Measurements from ENCODE around the gene BCAS3.

BCAS3 gene

DNA sequence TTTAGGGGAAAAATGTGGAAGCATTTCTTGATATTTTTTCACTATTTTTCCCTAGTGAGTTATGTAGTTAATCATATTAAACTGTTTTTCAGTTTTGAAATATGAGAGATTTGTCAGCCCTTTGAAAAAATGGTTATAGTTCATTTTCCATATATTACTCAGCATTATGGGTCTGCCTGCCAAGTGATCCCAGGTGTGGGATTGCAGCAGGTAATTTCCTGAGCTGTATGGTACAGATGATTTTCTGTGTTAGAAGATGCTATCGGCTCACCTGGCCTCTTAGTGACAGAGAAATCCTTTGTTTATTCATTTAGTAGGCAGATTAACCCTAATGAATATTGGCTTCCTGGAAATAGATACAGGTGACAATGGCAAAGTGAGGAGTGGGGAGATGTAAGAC is 446.9 kb downstream of the BCAS3 start:
- TF ChIP-seq, protein P1, sequence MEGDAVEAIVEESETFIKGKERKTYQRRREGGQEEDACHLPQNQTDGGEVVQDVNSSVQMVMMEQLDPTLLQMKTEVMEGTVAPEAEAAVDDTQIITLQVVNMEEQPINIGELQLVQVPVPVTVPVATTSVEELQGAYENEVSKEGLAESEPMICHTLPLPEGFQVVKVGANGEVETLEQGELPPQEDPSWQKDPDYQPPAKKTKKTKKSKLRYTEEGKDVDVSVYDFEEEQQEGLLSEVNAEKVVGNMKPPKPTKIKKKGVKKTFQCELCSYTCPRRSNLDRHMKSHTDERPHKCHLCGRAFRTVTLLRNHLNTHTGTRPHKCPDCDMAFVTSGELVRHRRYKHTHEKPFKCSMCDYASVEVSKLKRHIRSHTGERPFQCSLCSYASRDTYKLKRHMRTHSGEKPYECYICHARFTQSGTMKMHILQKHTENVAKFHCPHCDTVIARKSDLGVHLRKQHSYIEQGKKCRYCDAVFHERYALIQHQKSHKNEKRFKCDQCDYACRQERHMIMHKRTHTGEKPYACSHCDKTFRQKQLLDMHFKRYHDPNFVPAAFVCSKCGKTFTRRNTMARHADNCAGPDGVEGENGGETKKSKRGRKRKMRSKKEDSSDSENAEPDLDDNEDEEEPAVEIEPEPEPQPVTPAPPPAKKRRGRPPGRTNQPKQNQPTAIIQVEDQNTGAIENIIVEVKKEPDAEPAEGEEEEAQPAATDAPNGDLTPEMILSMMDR (IDR thresholded peaks at IDR 0.05): no peak
- DNase-seq: no peak
- Histone ChIP-seq H3K9me3 (no peaks in the 10 kb centered on the region), H3K4me1 (peaks cover 0 to 27% (median 14%) of the 10 kb centered on the region in 4 donors), H3K27me3 (no peaks in the 10 kb centered on the region), H3K4me3 (no peak overlapping the region), H3K27ac (no peak overlapping the region), H3K36me3 (no peaks in the 10 kb centered on the region)
- intact Hi-C loops (cut with DNase I; ENCODE audit: low total_unique reads): no loop called here

DNA sequence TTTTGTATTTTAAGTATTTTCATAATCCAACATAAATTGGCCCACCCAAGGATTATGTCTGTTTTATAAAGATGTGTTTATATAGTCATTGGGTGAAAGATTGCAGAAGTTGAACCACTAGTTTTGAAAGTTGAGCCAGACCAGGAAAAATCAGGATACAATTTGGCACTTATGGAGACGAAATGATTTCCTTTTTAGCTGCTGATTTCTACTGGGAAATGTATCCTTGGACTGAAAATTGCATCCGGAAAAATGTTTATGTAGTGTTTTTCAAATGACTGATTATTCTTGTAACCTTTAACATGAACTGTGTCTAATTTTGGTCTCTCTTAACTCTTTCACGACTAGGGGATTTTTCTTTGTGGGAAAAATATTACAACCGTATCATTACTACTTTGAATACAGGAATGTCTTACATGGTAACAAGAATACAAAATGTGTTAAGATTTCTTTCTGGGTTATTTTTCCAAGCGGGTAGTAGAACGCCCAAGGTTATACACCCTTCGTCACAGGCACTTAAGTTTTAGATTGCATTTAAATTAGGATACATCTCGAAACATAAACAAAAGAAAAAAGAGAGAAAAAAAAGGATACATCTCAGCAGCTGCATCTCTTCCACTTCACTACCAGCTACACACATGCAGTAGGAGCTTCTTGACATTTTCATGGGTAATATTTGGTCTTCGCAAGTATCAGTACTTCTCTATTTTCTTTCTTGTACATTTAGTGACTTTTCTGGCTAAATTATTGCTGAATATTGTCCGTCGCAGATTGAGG is 449.0 kb downstream of the BCAS3 start:
- Histone ChIP-seq H3K27me3 (no peaks in the 10 kb centered on the region), H3K4me1 (peaks cover 0 to 41% (median 19%) of the 10 kb centered on the region in 4 donors), H3K9me3 (no peaks in the 10 kb centered on the region), H3K27ac (peak overlapping the region in 1 of 2 donors; percentile 8), H3K4me3 (no peak overlapping the region), H3K36me3 (no peaks in the 10 kb centered on the region)
- intact Hi-C loops (cut with DNase I; ENCODE audit: low total_unique reads): no loop called here
- TF ChIP-seq, protein P1 (IDR thresholded peaks at IDR 0.05): no peak
- no peak for DNase-seq

DNA sequence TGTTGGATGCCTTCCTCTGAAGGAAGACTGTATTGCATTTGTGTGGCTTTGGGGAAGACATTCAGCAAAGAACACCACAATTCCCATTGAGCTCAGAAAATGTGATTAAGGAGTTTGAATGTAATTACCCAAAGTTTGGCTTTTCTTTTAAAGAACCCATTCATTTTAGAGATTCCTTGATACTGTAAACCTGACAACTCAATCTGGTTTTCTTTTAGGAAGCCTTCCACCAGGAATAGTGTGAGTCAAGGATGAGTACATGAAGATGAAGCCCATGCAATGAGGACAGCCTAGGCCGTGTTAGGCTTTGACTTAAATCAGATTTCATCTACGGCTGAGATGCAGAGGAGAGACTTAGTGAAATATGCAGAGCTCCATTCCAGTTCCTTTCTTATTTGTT is 450.3 kb downstream of the BCAS3 start:
- peaks cover 0 to 54% (median 30%) of the 10 kb centered on the region in 4 donors for H3K4me1 ChIP-seq
- TF ChIP-seq, protein P1 (IDR thresholded peaks at IDR 0.05): no peak
- no peak for DNase-seq
- no peaks in the 10 kb centered on the region for H3K36me3 ChIP-seq
- intact Hi-C loops (cut with DNase I; ENCODE audit: low total_unique reads): no loop called here
- no peaks in the 10 kb centered on the region for H3K9me3 ChIP-seq
- H3K27ac ChIP-seq: peak overlapping the region in 1 of 2 donors; percentile 66
- no peaks in the 10 kb centered on the region for H3K27me3 ChIP-seq
- no peak overlapping the region for H3K4me3 ChIP-seq

DNA sequence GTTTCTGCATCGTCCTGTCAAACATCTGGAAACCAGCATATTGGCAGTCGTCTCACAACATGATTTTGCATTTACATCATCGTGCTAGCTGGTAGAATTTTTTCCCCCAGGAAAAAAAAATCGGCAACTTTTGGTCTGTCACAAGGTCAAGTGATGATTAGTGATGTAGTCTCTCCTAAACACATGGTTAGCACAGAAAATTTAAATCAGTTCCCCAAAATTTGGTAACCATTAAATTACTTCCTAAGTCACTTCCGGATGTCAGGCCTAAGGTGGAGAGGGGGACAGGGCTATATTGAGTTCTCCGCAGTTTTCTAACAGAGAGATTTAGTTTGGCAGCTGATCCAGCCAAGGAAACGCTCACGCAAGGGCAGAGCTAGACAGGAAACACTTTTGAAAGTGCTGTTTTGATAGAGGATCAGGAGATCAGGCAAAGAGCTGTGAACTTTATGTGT is 451.0 kb downstream of the BCAS3 start:
- no peak for DNase-seq
- intact Hi-C loops (cut with DNase I; ENCODE audit: low total_unique reads): no loop called here
- no peak overlapping the region for H3K4me3 ChIP-seq
- H3K36me3 ChIP-seq: no peaks in the 10 kb centered on the region
- TF ChIP-seq, protein P1 (IDR thresholded peaks at IDR 0.05): no peak
- H3K27me3 ChIP-seq: no peaks in the 10 kb centered on the region
- peak overlapping the region; percentile 55 to 66 for H3K27ac ChIP-seq
- H3K9me3 ChIP-seq: no peaks in the 10 kb centered on the region
- H3K4me1 ChIP-seq: peaks cover 0 to 61% (median 33%) of the 10 kb centered on the region in 4 donors

DNA sequence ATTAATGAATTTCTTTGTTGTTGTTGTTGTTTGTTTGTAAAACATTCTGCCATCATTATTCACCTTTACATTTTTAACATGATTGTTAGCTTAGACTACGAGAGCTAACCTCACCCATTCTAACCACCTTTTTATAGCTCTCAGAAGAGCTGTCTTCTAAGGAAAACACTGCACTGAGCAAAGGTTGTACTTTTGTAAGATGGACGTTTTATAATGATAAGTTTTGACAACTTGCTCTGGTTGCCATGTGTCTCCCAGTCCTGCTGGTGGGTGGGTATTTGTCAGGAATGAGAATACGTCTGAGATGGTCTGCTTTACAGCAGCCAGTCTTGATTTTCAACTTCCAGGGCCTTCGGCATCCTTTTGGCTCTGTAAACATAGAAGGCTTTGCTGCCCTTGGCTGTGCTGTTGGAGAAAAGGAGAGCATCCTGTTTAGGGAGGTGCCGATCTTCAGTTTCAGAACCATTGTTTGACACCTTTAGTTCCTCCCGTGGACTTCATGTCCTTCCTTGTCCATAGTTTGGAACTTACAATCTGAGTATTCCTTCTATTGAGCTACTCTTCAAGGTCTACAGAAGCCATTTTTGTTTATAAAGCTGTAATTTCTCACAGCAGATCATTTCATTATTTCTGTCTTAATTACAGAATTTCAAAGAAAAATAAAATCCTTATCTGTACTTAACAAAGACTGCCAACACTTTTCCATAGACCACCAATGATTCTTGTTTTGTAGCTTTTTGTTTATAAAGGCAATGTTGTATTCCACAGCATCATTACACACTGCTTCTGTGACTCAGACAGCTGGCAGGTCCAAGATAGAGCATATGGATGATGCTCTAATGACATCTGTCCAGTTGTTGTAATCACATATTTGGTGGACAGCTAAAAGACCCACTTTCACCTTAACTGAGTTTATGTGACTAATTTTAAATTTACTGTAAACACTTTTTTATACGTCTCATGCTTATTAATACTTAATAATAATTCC is 451.9 kb downstream of the BCAS3 start:
- intact Hi-C loops (cut with DNase I; ENCODE audit: low total_unique reads): no loop called here
- Histone ChIP-seq H3K36me3 (no peaks in the 10 kb centered on the region), H3K27ac (peak overlapping the region; percentile 55 to 66), H3K27me3 (no peaks in the 10 kb centered on the region), H3K4me3 (no peak overlapping the region), H3K9me3 (no peaks in the 10 kb centered on the region), H3K4me1 (peaks cover 0 to 68% (median 33%) of the 10 kb centered on the region in 4 donors)
- TF ChIP-seq, protein P1 (IDR thresholded peaks at IDR 0.05): no peak
- no peak for DNase-seq

Data from tibial artery (tissue), 4 donors.